Measurements from ENCODE around the gene RAP1GAP2.
"Not testable (repeated sequence)": the region's sequence is repeated elsewhere in the genome, so short reads cannot be mapped to it uniquely, and the experiment has no call there.

The RAP1GAP2 gene

GRCh38 chr17:3026125-3026855 is 230.1 kb downstream of the RAP1GAP2 start:
- TF ChIP-seq SUZ12 (IDR thresholded peaks at IDR 0.05) (no peak), NFRKB (IDR thresholded peaks at IDR 0.05) (no peak), ELF4 (IDR thresholded peaks at IDR 0.05) (no peak), ARNT (IDR thresholded peaks at IDR 0.05) (no peak), CTBP1 (IDR thresholded peaks at IDR 0.05; ENCODE audit: borderline replicate concordance) (no peak), SP1 (IDR thresholded peaks at IDR 0.05) (no peak), LEF1 (IDR thresholded peaks at IDR 0.05; ENCODE audit: borderline replicate concordance) (no peak), BHLHE40 (IDR thresholded peaks at IDR 0.05; ENCODE audit: borderline replicate concordance) (no peak), FOXA1 (IDR thresholded peaks at IDR 0.05) (no peak)
- CTCF ChIA-PET: interaction anchor here (0.5 kb wide), 1 partner anchor 9 kb away, joined by 3 read pairs; no protein-coding TSS in a partner anchor
- POLR2A ChIA-PET: no interaction called here
- DNase-seq (ENCODE audit: extremely low spot score): no peak

GRCh38 chr17:3026856-3027751 is 230.9 kb downstream of the RAP1GAP2 start:
- ChIA-PET CTCF (interaction anchor here (0.5 kb wide), 1 partner anchor 8 kb away, joined by 3 read pairs; no protein-coding TSS in a partner anchor), POLR2A (no interaction called here)
- TF ChIP-seq ZNF384 (IDR thresholded peaks at IDR 0.05) (no peak), BHLHE40 (IDR thresholded peaks at IDR 0.05; ENCODE audit: borderline replicate concordance) (no peak), SUZ12 (IDR thresholded peaks at IDR 0.05) (no peak), NFRKB (IDR thresholded peaks at IDR 0.05) (no peak), LEF1 (IDR thresholded peaks at IDR 0.05; ENCODE audit: borderline replicate concordance) (no peak), SP1 (IDR thresholded peaks at IDR 0.05) (no peak), ARNT (IDR thresholded peaks at IDR 0.05) (no peak), PKNOX1 (IDR thresholded peaks at IDR 0.05) (no peak), FOXM1 (IDR thresholded peaks at IDR 0.05; ENCODE audit: borderline replicate concordance) (no peak), ELF4 (IDR thresholded peaks at IDR 0.05) (no peak)
- no peak for DNase-seq (ENCODE audit: extremely low spot score)

GRCh38 chr17:3027786-3028532 is 231.7 kb downstream of the RAP1GAP2 start:
- CTCF ChIA-PET: no interaction called here
- no peak for DNase-seq (ENCODE audit: extremely low spot score)
- POLR2A ChIA-PET: no interaction called here
- TF ChIP-seq SP1 (IDR thresholded peaks at IDR 0.05) (no peak), L3MBTL2 (conservative IDR thresholded peaks at IDR 0.05) (no peak), ZNF384 (IDR thresholded peaks at IDR 0.05) (no peak), BHLHE40 (IDR thresholded peaks at IDR 0.05; ENCODE audit: borderline replicate concordance) (no peak), FOXK2 (IDR thresholded peaks at IDR 0.05) (no peak), ELF4 (IDR thresholded peaks at IDR 0.05) (no peak), LEF1 (IDR thresholded peaks at IDR 0.05; ENCODE audit: borderline replicate concordance) (no peak), FOXA1 (IDR thresholded peaks at IDR 0.05) (no peak), CTBP1 (IDR thresholded peaks at IDR 0.05; ENCODE audit: borderline replicate concordance) (no peak), ARNT (IDR thresholded peaks at IDR 0.05) (no peak), TARDBP (IDR thresholded peaks at IDR 0.05) (no peak), NFRKB (IDR thresholded peaks at IDR 0.05) (no peak), PKNOX1 (IDR thresholded peaks at IDR 0.05) (no peak), SUZ12 (IDR thresholded peaks at IDR 0.05) (no peak), HDGF (IDR thresholded peaks at IDR 0.05; ENCODE audit: borderline replicate concordance) (no peak), FOXM1 (IDR thresholded peaks at IDR 0.05; ENCODE audit: borderline replicate concordance) (no peak)

- CTCF ChIA-PET: no interaction called here
- no peak for DNase-seq (ENCODE audit: extremely low spot score)
- TF ChIP-seq FOXK2 (IDR thresholded peaks at IDR 0.05) (no peak), LEF1 (IDR thresholded peaks at IDR 0.05; ENCODE audit: borderline replicate concordance) (no peak), BHLHE40 (IDR thresholded peaks at IDR 0.05; ENCODE audit: borderline replicate concordance) (no peak), FOXA1 (IDR thresholded peaks at IDR 0.05) (no peak), SUZ12 (IDR thresholded peaks at IDR 0.05) (no peak), PKNOX1 (IDR thresholded peaks at IDR 0.05) (no peak), FOXM1 (IDR thresholded peaks at IDR 0.05; ENCODE audit: borderline replicate concordance) (no peak), CTBP1 (IDR thresholded peaks at IDR 0.05; ENCODE audit: borderline replicate concordance) (no peak), ZNF384 (IDR thresholded peaks at IDR 0.05) (no peak), L3MBTL2 (conservative IDR thresholded peaks at IDR 0.05) (no peak), SP1 (IDR thresholded peaks at IDR 0.05) (no peak), ELF4 (IDR thresholded peaks at IDR 0.05) (no peak)
- POLR2A ChIA-PET: no interaction called here
Measured at GRCh38 chr17:3029213-3029913, 233.1 kb downstream of the RAP1GAP2 start.

GRCh38 chr17:3030096-3030495 is 233.9 kb downstream of the RAP1GAP2 start:
- CTCF ChIA-PET: no interaction called here
- no peak for DNase-seq (ENCODE audit: extremely low spot score)
- POLR2A ChIA-PET: no interaction called here
- no peak for TF ChIP-seq BHLHE40 (IDR thresholded peaks at IDR 0.05; ENCODE audit: borderline replicate concordance)
- TF ChIP-seq TARDBP (IDR thresholded peaks at IDR 0.05): no peak
- TF ChIP-seq ARNT (IDR thresholded peaks at IDR 0.05): no peak
- no peak for TF ChIP-seq FOXK2 (IDR thresholded peaks at IDR 0.05)
- TF ChIP-seq SP1 (IDR thresholded peaks at IDR 0.05): no peak
- TF ChIP-seq NFRKB (IDR thresholded peaks at IDR 0.05): no peak
- TF ChIP-seq LEF1 (IDR thresholded peaks at IDR 0.05; ENCODE audit: borderline replicate concordance): no peak
- no peak for TF ChIP-seq ZNF384 (IDR thresholded peaks at IDR 0.05)
- TF ChIP-seq SUZ12 (IDR thresholded peaks at IDR 0.05): no peak
- no peak for TF ChIP-seq FOXA1 (IDR thresholded peaks at IDR 0.05)

- DNase-seq (ENCODE audit: extremely low spot score); POLR2A ChIA-PET: not testable (repeated sequence)
- CTCF ChIA-PET: interaction anchor here (0.5 kb wide), 1 partner anchor 94 kb away, joined by 5 read pairs; no protein-coding TSS in a partner anchor
Measured at GRCh38 chr17:3030852-3031470, 234.7 kb downstream of the RAP1GAP2 start.

Measured in HEK293T (cell line).